Endodermal cell (in vitro differentiated cells): ENCODE measurements around the gene ABR. TPM values are rescaled to one million over a fixed set of nuclear protein-coding genes. Genes with fewer than 3 reads are reported as not detected.

Experiments used
- DNase-seq: peaks from one replicate; pipeline ENCODE4 v3.0.0-alpha.2; 2017
- H3K27ac ChIP-seq: 2 replicates; pipeline ENCODE4 v1.5.1; 2013; ENCODE audit warnings: mild to moderate bottlenecking, low read depth, low read length, moderate library complexity
- H3K27me3 ChIP-seq: 2 replicates; pipeline ENCODE4 v1.6.1; 2013; ENCODE audit warnings: mild to moderate bottlenecking, low read length, moderate library complexity; ENCODE audit not compliant: insufficient read depth, control insufficient read depth, poor library complexity, severe bottlenecking
- H3K36me3 ChIP-seq: 2 replicates; pipeline ENCODE4 v1.7.0; 2013; ENCODE audit warnings: mild to moderate bottlenecking, low read length, moderate library complexity; ENCODE audit not compliant: control insufficient read depth, insufficient read depth
- H3K4me1 ChIP-seq: one replicate; pipeline ENCODE4 v1.7.0; 2013; ENCODE audit warnings: low read length; ENCODE audit not compliant: control insufficient read depth, insufficient read depth
- H3K4me3 ChIP-seq: 2 replicates; pipeline ENCODE4 v1.5.1; 2013; ENCODE audit warnings: mild to moderate bottlenecking, low read length, moderate library complexity
- H3K9ac ChIP-seq: 2 replicates; pipeline ENCODE4 v1.6.1; 2013; ENCODE audit warnings: mild to moderate bottlenecking, low read length, moderate library complexity; ENCODE audit not compliant: poor library complexity, severe bottlenecking; ENCODE audit errors: extremely low read depth
- H3K9me3 ChIP-seq: 2 replicates; pipeline ENCODE4 v1.6.1; 2013; ENCODE audit warnings: mild to moderate bottlenecking, low read length, moderate library complexity; ENCODE audit not compliant: control insufficient read depth
- H3K27ac Mint-ChIP-seq: 2 replicates; pipeline ENCODE4 v1.8.0; 2020; ENCODE audit warnings: mixed read lengths
- H3K27me3 Mint-ChIP-seq: 2 replicates; pipeline ENCODE4 v1.8.0; 2021; ENCODE audit warnings: mild to moderate bottlenecking, mixed read lengths; ENCODE audit not compliant: insufficient read depth
- H3K36me3 Mint-ChIP-seq: 2 replicates; pipeline ENCODE4 v1.8.0; 2020; ENCODE audit warnings: low read depth, mixed read lengths
- H3K4me1 Mint-ChIP-seq: 2 replicates; pipeline ENCODE4 v1.8.0; 2020; ENCODE audit warnings: mixed read lengths
- H3K4me3 Mint-ChIP-seq: 2 replicates; pipeline ENCODE4 v1.8.0; 2020; ENCODE audit warnings: mild to moderate bottlenecking, moderate library complexity, mixed read lengths
- H3K9me3 Mint-ChIP-seq: 2 replicates; pipeline ENCODE4 v1.8.0; 2020; ENCODE audit warnings: mild to moderate bottlenecking, mixed read lengths
- WGBS, 2 experiments: methylation state at CpG; one replicate each; pipeline versions ENCODE4 v1.1.5 to v1.1.7; 2013; ENCODE audit warnings: missing lambda C conversion rate in 2 of 2, mixed read lengths in 1 of 2; ENCODE audit not compliant: insufficient coverage in 1 of 2, insufficient read length in 1 of 2; 5-methylcytosine and 5-hydroxymethylcytosine counted together
- total RNA-seq, 2 donors: library from RNA; stranded (reverse); fragmentation: NEBNext Ultra II Directional in 1 of 2; extraction: Animal tissue kit (Norgen Biotek cat#: 25700) in 1 of 2; gene quantifications; 2 replicates in 1 of 2; 3 replicates in 1 of 2; pipeline ENCODE4 v1.2.1, GENCODE V29; 2021
- TF ChIP-seq, protein P1 (sequence below): fragments of 200-600 bp; sonication (generic); conservative IDR thresholded peaks from 2 replicates; pipeline ENCODE4 v1.5.0; 2021; ENCODE audit warnings: antibody characterized with exemption, mild to moderate bottlenecking

Gene ABR
- total RNA-seq, 2 donors from 2014 or later = 51.1 to 58.7 TPM

DNA sequence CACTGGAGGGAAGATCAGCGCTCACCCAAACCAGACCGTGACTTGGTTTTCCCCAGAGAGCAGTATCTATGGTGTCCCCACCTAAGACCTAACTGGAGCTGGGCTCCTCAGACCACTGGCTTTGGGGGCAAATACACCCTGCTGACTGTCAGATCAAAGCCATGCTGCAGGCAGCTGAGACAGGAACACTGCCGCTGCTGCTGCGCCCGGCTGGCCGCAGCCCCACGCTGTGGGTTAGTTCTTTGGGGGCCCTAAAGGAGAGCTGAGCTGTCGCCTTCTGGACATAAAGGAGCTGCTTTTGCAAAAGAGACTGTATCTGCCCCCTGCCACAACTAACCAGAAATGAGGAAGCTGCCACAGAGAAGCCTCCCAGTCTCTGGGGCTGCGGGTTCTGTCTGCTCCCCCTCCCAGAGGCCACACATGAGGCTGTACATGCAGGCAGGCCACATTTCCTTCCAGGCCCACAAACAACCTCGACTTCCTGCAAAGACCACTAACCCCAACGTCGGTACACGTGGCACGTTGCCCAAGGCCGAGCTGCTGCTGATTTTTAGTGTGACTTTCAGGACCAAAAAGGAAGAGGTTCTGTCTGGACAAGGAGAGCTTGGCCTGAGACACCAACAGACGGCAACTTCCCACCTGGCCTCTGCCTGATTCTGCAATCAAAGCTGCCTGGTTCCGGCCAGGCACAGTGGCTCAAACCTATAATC is 18.2 kb upstream of the ABR start:
- Mint-ChIP-seq H3K27me3 (peaks cover 7% of the 10 kb centered on the region), H3K36me3 (no peaks in the 10 kb centered on the region), H3K4me3 (no peak overlapping the region), H3K4me1 (peaks cover 14% of the 10 kb centered on the region), H3K27ac (no peak overlapping the region), H3K9me3 (no peaks in the 10 kb centered on the region)
- 70 to 83% methylated on average over 9 to 17 of the region's 17 CpGs for WGBS, 2 experiments
- Histone ChIP-seq H3K27me3 (no peaks in the 10 kb centered on the region), H3K9me3 (no peaks in the 10 kb centered on the region), H3K4me3 (no peak overlapping the region), H3K27ac (no peak overlapping the region), H3K9ac (no peak overlapping the region), H3K36me3 (no peaks in the 10 kb centered on the region), H3K4me1 (peaks cover 8% of the 10 kb centered on the region)
- DNase-seq = no peak
- TF ChIP-seq, protein P1, sequence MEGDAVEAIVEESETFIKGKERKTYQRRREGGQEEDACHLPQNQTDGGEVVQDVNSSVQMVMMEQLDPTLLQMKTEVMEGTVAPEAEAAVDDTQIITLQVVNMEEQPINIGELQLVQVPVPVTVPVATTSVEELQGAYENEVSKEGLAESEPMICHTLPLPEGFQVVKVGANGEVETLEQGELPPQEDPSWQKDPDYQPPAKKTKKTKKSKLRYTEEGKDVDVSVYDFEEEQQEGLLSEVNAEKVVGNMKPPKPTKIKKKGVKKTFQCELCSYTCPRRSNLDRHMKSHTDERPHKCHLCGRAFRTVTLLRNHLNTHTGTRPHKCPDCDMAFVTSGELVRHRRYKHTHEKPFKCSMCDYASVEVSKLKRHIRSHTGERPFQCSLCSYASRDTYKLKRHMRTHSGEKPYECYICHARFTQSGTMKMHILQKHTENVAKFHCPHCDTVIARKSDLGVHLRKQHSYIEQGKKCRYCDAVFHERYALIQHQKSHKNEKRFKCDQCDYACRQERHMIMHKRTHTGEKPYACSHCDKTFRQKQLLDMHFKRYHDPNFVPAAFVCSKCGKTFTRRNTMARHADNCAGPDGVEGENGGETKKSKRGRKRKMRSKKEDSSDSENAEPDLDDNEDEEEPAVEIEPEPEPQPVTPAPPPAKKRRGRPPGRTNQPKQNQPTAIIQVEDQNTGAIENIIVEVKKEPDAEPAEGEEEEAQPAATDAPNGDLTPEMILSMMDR = no peak

DNA sequence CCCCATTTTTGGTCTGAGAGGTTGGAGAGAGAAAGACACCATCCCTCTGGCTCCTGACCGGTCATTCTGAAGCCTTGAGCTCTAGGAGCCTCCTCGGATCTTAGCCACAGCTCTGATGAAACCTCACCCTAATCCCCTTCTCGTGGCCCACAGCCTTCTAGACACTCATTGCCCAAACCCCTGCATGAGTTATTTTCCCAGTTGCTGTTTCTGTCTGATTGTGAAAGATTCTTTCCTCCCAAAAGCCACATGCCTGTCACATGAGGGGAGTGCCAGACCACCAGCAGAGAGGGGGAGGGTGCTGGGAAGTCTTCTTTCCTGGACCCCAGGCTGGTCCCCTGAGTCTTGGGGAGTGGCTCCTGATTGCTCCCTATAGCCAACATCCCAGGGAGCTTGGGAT is 17.6 kb upstream of the ABR start:
- Histone ChIP-seq H3K36me3 (no peaks in the 10 kb centered on the region), H3K27me3 (no peaks in the 10 kb centered on the region), H3K4me1 (peaks cover 8% of the 10 kb centered on the region), H3K9me3 (no peaks in the 10 kb centered on the region), H3K9ac (no peak overlapping the region), H3K27ac (no peak overlapping the region), H3K4me3 (no peak overlapping the region)
- H3K27ac Mint-ChIP-seq = no peak overlapping the region
- H3K9me3 Mint-ChIP-seq = no peaks in the 10 kb centered on the region
- peaks cover 14% of the 10 kb centered on the region for H3K4me1 Mint-ChIP-seq
- H3K36me3 Mint-ChIP-seq = no peaks in the 10 kb centered on the region
- no peak for DNase-seq
- 77 to 82% methylated on average over 3 of the region's 3 CpGs for WGBS, 2 experiments
- TF ChIP-seq, protein P1 = no peak
- no peak overlapping the region for H3K4me3 Mint-ChIP-seq
- H3K27me3 Mint-ChIP-seq = peaks cover 6% of the 10 kb centered on the region

DNA sequence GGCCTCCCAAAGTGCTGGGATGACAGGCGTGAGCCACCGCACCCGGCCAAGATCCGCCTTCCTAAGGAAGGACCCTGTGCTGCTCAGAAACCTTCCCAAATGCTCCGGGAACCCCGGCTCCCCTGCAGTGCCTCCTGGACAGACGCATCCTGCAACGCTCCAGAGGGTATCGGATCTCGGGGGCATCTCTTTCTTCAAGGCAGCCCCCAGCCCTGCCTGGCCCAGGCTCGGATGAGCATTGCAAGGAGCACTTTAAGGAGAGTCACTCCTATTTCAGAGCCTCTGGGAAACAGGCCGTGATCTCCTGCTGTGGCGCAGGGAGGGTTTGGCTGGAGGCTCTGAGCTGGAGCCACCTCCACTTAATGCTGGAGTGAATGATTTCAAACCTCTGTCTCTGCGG is 17.2 kb upstream of the ABR start:
- DNase-seq = no peak
- Histone ChIP-seq H3K4me1 (peaks cover 8% of the 10 kb centered on the region), H3K4me3 (no peak overlapping the region), H3K27ac (no peak overlapping the region), H3K27me3 (no peaks in the 10 kb centered on the region), H3K36me3 (no peaks in the 10 kb centered on the region), H3K9ac (no peak overlapping the region), H3K9me3 (no peaks in the 10 kb centered on the region)
- H3K9me3 Mint-ChIP-seq = no peaks in the 10 kb centered on the region
- 94 to 98% methylated on average over 12 to 14 of the region's 14 CpGs for WGBS, 2 experiments
- no peak overlapping the region for H3K27ac Mint-ChIP-seq
- H3K36me3 Mint-ChIP-seq = no peaks in the 10 kb centered on the region
- peaks cover 14% of the 10 kb centered on the region for H3K4me1 Mint-ChIP-seq
- H3K4me3 Mint-ChIP-seq = no peak overlapping the region
- TF ChIP-seq, protein P1 = no peak
- H3K27me3 Mint-ChIP-seq = peaks cover 2% of the 10 kb centered on the region
